ENCODE results near the gene TAF1B.

Gene TAF1B

GRCh38 chr2:9961013-9961412, 117.7 kb downstream of the TAF1B start:
- in situ Hi-C loops (cut with MboI; ENCODE audit: low sequenced_read_pairs), result no loop called here

GRCh38 chr2:9964334-9964980, 121.2 kb downstream of the TAF1B start:
- in situ Hi-C loops (cut with MboI; ENCODE audit: low sequenced_read_pairs), result no loop called here

- in situ Hi-C loops (cut with MboI; ENCODE audit: low sequenced_read_pairs), result no loop called here
These were observed 122.0 kb downstream of the TAF1B start for GRCh38 chr2:9965119-9965822.

- in situ Hi-C loops (cut with MboI; ENCODE audit: low sequenced_read_pairs), result no loop called here
These were observed 123.3 kb downstream of the TAF1B start for GRCh38 chr2:9966491-9967022.

GRCh38 chr2:9967053-9967775, 123.9 kb downstream of the TAF1B start:
- in situ Hi-C loops (cut with MboI; ENCODE audit: low sequenced_read_pairs), result no loop called here

DNA sequence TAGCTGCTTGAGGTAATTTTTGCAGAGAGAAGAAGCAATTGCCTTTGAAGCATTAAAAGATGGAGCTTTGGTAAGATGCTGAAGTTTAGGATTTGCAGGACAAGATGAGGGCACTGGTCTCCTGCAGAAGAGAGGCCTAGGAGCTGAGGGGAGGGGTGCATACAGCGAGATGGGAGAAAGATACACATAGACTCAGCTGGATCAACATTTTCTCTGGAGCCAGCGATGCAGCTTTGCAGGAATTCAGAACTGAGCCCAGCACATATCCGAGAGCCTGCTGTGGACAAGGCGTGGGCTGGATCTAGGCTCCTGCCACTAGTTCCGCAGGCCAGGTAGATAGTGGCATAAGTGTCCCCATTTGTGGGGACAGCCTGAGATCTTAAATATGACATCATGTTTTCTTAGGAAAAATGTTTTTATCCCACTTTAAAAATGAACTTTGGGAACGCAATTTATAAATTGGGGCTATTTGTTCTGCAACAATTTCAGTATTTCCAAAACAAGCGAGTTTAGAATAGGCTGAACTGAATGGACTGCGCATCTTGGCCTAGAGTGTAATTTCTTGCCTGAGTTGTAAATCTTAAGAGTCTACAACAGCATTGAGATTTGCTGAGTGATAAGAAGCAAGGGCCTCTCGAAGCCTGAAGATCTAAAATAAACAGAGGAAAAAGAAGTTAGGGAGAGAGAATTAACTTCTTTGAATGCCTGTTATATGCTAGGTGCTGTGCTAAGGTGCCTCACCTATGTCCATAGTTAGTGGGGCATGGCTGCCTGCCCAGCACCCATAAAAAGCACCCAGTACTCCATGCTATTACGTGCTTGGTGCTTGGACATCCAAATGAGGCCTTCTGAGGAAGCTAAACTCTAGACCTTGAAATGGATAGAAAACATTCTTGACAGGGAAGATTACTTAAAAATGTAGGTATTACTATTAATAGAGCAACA, 125.6 kb downstream of the TAF1B start:
- in situ Hi-C loops (cut with MboI; ENCODE audit: low sequenced_read_pairs), result no loop called here

DNA sequence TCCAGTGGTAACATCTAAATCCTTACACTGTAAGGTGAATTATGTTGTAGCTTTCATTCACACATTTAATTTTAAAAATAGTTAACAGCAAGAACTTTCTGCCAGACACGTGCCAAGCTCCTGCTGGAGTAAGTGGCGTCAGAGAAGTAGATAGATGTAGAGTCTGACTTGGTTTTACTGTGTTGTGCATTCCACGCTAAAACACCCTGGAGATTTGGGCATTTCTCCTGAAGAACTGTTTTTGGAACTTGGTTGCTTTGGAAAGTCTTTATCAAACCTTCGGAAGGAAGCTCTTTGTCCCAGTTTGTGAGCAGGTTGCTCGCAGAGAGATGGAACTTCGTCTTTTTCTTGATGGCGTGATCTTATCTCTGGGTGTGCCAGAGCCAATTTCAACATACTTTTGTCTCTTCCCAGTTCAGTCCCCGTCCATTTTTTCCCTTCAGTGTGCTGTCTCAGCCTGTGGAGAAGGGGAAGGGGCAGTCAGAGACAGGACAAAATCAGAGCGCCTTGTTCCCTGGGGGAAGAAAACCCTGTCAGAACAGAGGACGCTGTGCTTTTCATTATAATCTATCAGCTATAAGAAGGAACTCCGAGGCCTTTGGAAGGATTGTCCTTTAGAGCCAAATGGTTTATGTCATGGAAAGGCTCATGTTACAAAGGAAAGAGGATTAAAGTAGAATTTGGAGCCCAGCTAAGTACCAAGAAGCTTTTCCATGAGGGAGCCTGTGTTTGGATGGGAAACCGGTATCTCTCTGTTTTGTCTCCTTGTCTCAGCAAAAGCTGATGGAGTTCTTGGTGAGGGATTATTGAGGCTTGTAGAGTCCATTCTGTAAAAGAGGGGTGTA, 127.1 kb downstream of the TAF1B start:
- in situ Hi-C loops (cut with MboI; ENCODE audit: low sequenced_read_pairs), result no loop called here

DNA sequence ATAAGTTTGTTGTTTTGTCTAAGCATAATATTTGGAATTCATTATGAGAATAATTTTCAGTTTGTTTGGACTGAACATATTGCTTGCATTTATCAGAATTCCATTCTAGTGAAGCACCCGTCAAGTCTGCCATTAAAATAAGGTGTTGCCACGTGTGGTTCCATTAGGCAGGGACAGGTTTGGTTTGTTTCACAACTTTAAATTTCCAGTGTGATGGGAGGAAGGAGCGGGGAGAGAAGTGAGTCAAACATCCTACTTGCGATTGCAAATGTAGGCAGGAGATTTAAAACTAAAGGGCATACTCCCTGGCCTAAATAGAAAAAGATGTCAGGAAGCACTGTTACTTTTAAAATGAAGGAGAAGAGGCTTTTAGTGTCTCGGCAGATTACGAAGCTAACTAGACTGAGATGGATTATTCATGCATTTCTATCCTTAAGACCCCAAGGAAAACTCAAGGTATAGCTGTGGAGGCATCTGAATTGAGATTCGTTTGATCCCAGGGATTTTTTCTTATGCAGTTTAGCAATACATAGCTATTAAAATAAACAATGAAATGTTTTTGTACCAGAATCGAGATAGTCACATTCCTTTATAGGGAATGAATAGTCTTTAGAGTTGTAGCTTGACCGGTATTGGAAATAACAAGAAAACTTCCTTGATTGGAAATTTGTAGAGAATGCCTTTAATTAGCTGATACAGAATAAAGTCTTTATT, 128.0 kb downstream of the TAF1B start:
- in situ Hi-C loops (cut with MboI; ENCODE audit: low sequenced_read_pairs), result no loop called here

- in situ Hi-C loops (cut with MboI; ENCODE audit: low sequenced_read_pairs), result no loop called here
These were observed 128.6 kb downstream of the TAF1B start for GRCh38 chr2:9971890-9972289.

- in situ Hi-C loops (cut with MboI; ENCODE audit: low sequenced_read_pairs), result no loop called here
These were observed 129.6 kb downstream of the TAF1B start for GRCh38 chr2:9972621-9973479.

DNA sequence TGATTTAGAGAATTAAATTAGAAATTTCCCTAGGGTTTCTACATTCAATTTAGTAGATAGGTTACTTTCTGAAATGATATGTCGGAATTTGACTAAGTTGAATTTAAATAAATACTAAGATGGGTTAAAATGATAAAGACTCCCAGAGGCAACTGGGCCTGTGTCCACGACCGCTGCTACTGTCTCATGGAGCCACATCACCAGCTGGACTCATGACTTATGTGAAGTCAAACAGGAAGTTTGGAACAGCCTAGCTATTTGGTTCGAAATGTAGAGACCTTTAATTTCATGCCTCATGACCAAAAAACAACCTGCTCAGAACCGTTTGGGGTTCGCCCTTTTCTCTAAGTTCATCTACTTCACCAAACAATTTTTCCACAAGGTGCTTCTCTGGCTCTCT, 130.4 kb downstream of the TAF1B start:
- in situ Hi-C loops (cut with MboI; ENCODE audit: low sequenced_read_pairs), result no loop called here

- in situ Hi-C loops (cut with MboI; ENCODE audit: low sequenced_read_pairs), result no loop called here
These were observed 131.1 kb downstream of the TAF1B start for GRCh38 chr2:9974343-9974742.

GRCh38 chr2:9975328-9975727, 132.1 kb downstream of the TAF1B start:
- in situ Hi-C loops (cut with MboI; ENCODE audit: low sequenced_read_pairs), result no loop called here

GRCh38 chr2:9975805-9976447, 132.7 kb downstream of the TAF1B start:
- in situ Hi-C loops (cut with MboI; ENCODE audit: low sequenced_read_pairs), result no loop called here

DNA sequence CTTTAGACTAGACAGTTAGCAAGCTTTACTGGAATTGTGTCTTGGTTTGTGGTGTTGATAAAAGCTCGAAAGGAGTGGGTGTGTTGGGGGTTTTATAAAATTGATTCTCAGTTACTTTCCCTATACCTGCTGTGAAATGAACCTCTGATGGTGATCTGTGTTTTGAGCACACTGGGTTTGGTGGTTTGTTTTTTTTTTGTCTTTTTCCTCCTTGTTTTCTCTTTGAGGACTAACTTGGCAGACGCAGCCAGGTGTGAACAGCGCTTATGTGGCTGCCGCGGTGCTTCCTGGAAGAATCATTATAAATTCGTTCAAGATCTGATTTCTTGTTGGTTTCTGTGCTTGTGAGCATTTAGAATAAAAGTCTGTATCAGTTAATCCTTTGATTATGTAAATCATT, 136.7 kb downstream of the TAF1B start:
- in situ Hi-C loops (cut with MboI; ENCODE audit: low sequenced_read_pairs), result no loop called here

DNA sequence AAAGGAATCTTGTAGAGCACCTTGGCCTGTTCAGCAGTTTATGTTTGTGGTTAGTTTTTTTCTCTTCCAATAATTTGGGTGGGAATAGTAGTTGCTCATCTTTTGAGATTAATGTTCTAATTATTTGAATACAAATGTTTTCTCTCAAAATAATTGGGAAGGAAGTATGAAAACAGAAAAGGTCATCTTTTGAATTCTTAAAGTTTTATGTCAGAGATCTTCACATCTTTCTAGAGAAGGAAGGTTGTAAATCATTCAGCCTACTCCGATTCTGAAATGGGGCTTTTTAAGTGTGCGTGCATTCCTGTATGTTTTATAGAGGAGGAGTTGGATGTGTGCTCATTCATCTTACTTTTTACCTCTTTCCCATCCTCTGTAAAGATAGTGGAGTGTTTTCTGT, 137.2 kb downstream of the TAF1B start:
- in situ Hi-C loops (cut with MboI; ENCODE audit: low sequenced_read_pairs), result no loop called here

DNA sequence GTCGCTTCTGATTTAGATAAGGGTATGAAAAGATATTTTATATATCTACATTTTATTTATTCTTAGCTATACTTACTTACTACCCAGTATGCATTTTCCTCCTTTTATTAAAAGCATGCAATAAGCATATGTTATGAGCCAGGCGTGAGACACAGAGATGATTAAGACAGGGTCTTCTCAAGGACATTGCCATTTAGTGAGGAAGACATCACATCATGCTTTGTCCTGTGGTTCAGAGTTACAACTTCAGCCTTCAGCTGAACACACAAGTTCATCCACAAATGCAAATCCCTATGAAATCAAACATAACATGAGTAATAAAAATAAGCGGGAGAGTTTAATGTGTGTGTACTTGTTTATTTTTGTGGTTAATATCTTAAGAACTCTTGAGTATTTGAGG, 138.4 kb downstream of the TAF1B start:
- in situ Hi-C loops (cut with MboI; ENCODE audit: low sequenced_read_pairs), result no loop called here

GRCh38 chr2:9982248-9982647, 139.0 kb downstream of the TAF1B start:
- in situ Hi-C loops (cut with MboI; ENCODE audit: low sequenced_read_pairs), result no loop called here
